NCI-H460 (cell line): Measurements from ENCODE around the gene SIAH2. TPM values are rescaled to one million over a fixed set of nuclear protein-coding genes. Genes with fewer than 3 reads are reported as not detected.

Source experiments
- DNase-seq: peaks from one replicate; pipeline ENCODE4 v3.0.0-alpha.2; 2016; ENCODE audit warnings: low read depth; ENCODE audit errors: extremely low read depth
- total RNA-seq: library from RNA; depleted of rRNA; stranded (reverse); fragments of >200 nt; shearing (Covaris generic); gene quantifications from 2 replicates; pipeline ENCODE4 v1.2.3, GENCODE V29; 2014

Gene SIAH2
- total RNA-seq, 1 experiment from 2014 or later, result 23.0 TPM

DNA sequence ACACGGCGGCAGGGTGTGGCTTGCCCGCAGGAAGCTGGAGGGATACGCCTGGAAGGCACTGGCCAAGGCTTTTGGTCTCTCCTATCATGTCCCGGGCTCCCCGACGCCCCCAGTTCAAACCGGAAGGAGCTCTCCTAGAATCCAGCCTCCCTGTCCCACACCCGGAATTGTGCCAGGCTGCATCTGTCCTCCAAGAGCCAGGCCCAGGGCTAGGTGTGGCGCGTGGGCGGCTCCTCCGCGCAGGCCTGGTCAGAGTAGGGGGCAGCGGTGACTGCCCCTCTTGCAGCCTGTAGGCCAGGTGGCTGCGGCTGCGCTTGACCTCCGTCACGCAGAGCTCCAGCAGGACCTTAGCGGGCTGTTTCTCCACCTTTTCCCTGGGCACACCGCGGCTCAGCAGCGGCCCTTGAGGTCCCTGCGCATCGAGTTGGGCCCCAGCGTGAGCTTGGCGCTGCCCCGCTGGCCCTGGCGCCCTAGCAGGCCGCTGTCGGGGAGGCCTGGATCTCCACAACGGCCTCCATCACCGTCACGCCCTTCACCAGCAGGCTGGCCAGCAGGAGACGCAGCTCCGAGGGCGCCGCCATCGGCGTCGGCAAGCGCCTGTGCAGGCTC, 15.9 kb upstream of the SIAH2 start:
- DNase-seq, result no peak

DNA sequence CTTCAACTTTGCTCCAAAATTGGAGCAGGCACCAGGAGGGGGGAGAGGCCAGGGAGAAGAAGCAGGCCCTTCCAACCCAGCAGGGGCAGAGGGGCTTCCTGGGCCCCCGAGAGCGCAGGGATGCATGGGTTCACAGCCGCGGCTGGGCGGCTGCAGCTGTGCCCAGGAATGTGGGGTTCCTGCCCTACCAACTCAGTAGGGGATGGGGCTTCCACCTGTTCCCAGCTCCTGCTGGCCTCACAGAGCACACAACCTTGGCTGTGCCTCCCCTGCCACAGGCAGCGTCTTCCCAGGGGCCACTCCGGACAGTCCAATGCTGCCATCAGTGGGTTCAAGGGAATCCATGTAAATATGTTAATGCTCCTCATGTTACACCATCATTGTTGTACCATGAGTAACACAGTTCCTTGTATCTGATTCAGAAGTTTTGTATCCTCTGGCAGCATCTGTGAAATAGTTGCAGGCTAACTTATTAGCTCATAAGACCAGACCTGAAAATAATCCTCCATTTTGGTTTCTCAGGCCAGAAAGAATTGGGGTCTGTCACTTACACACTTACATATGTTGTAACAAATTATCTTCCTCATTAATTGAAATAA, 12.1 kb upstream of the SIAH2 start:
- no peak for DNase-seq

DNA sequence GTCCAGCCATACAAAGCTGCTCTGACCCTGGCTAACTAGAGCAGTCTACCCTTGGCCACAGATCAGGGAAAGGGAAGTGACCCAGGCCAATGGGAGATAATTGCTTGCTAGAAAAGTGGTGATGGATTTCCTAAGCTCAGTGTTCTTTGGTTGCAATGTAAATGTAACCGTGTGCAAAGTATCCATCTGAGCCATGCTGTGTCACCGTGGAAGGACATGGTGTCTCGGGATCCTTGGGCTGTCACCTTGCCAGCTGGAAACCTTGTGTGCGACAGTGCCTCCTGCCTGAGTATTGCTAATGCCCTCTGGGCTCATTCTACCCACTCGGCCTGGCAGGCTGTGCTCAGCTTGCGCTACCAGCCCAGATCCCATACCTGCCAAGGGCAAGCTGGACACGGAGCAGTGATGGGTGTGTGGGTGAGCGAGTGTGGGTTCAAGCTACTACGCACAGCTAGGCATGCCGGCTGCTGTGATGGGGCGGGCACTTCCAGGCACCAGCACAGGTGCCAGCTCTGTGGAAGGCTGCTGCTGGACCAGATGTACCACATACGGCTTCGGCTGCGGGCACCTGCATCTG, 10.7 kb upstream of the SIAH2 start:
- DNase-seq, result no peak

DNA sequence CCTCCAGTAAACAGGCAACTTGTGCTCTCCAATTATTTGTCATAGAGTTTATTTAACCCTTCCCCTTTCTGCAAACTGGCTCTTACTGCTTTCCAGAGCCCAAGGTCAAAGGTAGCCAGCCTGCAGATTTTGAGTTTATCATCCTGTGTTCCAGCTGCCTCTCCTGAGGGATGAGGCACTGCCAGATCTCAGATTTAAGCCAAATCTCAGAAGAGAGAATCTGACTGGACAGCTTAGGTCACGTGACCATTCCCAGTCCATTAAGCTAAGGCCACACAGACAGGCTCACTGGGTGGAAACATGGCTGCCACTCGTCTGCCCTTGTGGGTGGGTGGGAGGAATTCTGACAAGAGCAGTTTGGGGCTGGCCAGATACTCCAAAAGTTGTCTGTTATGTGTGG, 8.6 kb upstream of the SIAH2 start:
- no peak for DNase-seq

DNA sequence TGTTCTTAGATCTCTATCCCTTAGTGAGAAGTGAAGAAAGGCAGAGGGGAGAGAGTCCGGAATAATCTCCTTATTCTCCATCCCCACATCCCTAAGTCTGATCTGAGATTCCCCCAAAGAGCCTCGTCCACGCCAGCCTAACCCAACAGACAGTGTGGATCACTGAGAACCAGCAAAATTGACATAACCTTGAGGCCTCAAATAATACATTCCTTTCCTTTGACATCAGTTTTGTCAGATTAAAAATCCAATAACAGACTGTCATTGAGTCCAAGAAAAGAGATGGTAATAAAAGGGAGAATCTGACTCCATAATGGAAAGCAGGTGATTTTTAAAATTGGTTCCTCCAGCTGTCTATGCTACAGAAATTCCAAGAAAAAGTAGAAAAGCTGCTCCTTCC, 7.7 kb upstream of the SIAH2 start:
- DNase-seq, result no peak

DNA sequence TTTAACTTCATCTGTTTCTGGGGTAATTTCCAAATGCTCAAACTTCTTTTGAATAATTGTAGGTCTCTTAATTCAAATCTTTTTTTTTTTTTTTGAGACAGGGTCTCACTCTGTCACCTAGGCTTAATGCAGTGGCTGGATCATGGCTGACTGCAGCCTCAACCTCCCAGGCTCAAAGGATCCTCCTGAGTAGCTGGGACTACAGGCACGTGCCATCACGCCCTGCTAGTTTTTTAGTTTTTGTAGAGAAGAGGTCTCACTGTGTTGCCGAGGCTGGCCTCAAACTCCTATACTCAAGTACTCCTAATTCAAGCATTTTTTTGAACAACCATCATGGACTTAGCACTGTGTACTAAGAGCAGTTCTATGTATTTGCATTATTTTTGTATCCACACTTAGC, 3.8 kb upstream of the SIAH2 start:
- DNase-seq, result no peak

DNA sequence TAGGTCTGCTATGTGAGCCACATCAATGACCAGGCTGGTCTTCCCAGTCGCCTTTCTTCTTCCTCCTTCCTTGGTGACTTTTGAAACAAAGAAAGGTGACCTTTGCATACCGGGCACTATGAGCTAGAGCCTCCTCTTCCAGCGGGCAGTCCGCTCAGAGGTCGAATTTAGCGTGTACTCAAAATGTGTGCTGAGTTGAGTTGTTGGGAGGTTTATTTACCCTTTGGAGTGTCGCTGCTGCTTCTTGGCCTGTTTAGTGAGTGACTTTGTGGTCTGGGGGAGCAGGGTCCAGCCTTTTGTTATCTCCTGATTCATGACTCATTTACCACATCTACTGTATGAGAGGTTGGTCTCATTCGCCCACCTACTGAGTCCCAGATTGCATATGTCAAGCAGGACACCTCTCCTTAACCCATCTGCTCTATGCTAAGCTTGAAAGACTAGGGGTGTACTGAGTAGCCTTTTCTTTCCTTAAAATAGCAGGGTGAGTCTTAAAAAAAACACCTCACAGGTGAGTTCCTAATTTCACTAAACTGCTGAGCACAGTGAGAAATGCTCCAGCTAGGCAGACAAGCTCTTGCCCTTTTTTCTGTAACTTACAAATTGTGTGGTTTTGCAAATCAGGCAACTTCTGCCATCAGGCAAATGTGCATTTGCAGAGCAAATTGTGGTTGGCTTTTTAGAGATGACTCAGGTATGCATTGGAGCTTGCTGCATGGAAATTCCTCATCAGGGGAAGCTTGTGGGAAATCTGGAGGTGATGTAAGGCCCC, 3.2 kb upstream of the SIAH2 start:
- no peak for DNase-seq

DNA sequence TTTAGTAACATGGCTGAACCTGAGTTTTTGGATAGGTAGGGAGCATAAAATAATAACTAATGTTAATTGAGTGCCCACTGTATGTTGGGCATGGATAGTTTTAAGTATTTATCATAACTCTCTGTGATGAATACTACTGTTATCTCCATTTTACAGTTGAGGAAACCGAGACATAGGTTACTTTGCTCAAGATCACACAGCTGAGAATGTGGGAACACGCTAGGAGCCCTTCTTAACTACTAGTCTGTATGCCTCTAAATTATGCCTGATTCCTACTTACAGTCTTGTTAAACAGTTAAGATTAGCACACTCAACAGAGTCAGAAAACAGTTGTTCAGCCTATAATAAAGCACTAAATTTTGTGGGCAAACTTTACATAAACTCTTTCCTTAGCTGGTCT, 2.0 kb upstream of the SIAH2 start:
- no peak for DNase-seq

DNA sequence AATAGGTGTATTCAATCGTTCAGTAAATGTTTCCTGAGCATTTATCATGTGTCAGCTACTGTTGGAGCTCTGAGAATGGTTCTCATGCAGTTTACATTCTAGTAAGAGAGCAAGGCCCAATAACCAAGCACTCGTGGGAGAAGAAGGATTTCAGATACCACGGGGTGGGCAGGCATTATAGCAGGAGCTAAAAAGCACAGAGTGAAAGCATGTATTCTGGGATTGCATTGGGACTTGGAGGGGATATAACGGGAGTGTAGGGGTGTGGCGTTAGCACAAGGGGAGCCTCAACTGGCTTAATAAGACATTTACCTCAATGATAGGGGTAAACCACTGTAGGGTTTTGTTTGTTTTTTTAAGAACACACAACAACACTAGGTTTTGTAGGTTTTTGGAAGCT, 1.6 kb upstream of the SIAH2 start:
- DNase-seq, result no peak

DNA sequence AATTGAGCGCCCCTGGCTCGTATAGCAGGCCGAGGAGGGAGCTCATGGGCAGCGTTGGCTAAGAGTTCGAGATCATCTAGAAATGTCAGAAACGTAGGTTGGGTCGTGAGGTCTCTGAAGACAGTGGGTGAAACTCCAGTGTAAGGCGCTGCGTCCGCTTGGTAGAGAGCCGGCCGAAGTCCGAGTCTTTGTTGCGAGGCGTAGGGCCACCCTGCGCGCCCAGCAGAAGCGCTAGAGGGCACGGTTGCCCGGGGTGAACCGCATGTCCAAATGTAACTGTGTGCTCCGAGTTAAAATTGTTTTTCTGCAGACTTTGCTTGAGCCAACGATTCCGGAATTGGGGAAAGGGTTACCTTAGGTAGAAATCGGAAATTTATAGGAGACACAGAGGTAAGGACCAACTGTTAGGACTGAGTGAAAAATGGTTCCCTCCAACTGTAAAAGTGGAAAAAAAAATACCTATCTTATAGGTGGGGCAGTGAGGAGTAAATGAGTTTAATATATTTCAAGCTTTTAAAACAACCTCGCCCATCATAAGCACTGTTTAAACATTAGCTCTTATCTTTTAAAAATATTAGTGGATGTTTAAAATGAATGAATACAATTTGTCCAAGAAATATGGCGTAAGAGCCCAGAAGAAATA, 993 bp upstream of the SIAH2 start:
- peak; percentile 38 for DNase-seq

DNA sequence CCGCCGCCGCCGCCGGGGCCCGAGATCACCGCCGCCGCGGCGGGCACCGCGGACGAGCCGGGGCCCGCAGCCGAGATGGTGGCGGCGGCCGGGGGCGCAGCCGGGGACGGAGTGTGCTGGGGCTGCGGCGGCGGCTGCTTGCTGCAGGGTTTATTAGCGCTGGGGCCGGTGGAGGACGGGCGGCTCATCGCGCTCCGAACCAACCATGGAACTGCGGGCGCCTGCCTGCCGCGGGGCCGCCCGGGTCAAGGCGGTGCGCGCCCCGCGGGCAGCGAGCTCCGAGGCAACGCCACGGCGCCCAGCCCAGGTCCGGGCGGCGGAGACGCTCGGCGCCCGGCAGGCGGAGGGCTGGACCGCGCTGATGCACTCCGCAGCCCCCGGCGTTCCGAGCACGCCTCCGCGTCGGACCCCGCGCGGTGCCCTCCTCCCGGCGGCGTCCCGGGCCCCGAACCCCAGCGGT, 277 bp downstream of the SIAH2 start:
- DNase-seq, result no peak

DNA sequence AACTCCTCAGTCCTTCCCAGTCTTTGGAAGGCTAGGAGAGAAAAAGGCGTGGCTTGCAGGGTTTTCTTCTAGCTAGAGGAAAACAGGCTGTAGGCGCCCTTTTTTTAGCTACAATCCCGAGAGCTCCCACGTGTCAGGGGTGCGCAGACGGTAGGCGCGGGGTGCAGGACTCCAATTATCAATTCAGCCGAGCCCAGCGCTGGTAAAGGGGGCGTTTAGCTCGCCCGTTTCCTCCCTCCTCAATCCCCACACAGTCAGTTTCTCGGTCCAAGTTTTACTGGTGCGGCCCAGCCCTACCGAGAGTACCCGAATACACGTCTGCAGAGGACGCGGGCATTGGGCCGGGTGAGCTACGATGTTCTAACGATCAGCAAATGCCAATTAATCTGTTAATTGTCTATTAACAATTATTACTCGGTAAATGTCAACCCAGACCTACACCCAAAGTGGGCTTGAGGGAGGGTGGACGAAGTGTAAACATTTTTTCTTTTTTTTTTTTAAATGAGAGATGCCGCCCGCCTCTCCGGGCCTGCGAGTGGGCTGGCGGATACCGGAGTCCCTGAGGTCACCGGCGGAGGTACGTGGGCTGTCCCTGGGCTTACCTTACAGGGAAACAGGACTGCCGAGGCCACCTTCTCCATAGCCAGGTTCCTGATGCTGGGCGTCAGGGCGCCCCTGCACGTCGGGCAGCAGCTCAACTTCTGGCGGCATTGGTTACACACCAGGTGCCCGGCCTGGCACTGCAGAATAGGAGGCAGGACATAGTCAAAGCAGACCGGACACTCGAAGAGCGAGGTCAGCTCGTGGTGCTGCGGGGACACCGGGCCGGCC, 923 bp downstream of the SIAH2 start:
- DNase-seq, result peak; percentile 21

DNA sequence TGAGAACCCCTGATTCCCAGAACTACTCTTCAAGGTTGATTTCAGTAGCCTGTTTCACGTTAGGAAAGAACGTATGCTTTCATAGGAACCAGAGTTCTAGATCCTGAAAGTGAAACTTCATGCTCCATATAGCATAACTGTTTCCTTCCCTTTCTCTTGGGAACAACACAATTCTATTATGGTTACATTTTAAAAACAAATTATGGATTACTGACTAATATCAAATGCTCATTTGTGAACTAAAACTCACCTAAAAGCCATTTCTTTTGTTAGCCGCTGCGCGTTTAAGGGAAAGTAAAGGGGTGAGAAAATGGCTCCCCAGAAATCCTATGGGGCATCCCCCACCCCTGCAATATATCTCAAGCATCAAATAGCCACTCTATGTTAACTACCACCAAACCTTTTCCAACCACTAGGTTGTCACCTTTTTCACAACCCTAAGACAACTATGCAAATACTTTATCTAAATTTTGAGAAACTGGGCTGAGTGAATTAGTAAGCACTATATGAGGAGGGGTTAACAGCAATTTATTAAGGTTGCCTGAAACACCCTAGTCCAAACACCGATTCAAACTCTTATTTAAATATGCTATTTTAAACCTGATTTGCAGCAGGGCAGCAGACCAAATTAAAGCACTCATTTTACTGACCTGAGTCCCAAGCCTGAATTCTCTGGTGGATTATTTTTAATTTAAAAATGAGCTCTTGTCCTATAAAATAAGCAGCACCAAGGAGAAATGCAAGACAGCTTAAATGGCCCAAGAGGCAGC, 2.4 kb downstream of the SIAH2 start:
- DNase-seq, result no peak

DNA sequence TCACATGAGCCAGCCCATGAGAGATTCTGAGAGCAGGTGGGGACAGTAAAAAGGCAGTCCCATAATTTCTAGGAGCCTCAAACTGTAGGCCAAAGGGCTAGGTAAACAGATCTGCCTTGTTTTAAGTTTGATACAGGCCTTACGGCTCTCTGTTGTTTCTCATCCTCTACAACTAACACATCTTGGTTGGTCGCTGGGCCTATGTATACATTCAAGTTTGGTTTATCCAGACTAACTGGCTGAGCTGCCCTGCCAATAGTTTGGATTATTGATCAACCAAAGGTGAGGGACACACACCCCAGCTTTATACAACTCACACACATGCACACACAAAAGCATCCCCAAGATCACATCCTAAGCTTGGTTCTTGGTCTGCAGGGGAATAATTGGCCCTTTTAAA, 3.0 kb downstream of the SIAH2 start:
- no peak for DNase-seq

DNA sequence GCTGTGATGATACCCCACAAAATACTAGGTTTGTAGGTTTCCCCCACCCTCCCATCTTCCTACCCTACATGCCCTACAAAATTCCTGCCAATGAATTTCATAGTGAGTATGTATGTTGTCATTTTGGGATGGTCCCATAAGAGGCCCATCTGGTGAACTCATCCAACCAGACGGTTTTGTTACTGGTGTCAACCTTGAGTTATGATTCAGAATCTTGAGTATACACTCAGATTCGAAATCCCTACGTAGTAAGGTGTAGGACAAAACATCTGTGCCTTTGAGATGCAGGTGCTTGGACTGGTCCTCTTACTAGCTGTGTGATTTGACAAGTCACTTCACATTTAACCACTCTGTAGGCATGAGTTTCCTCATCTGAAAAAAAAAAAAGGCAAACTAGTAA, 3.6 kb downstream of the SIAH2 start:
- DNase-seq, result no peak

DNA sequence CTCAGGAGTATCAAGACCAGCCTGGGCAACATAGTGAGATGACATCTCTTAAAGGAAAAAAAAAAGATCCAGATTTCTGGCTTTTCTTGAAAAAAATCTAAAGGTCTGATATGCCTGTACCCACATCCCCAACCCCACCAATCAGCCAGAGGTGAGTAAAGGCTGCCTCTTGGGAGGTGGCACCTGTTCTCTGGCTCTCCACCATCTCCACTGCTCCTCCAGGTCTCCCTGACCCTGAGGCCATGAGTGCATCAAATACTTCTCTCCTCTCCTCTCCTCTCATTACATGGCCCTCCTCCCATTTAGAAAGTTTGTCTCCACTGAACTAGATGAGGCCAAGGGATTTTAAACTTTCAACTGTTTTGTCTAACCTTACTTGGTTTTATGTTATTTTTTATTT, 5.2 kb downstream of the SIAH2 start:
- no peak for DNase-seq

DNA sequence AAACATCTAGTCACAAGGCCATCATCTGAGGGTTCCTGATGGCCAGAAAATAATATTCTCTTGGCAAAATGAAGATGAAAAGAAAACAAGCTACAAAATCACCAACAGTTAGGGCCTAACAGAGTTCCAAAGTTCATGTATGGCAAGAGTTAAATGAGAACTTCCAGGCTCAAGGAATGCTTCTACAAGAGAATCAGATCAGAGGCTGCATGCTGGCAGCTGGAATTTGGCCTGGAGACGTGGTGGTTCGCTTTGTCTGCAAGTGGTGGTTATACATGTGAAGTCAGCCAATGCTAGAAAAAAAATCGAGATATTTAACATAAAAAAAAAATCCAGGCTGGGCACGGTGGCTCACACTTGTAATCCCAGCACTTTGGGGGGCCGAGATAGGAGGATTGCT, 5.6 kb downstream of the SIAH2 start:
- DNase-seq, result no peak

DNA sequence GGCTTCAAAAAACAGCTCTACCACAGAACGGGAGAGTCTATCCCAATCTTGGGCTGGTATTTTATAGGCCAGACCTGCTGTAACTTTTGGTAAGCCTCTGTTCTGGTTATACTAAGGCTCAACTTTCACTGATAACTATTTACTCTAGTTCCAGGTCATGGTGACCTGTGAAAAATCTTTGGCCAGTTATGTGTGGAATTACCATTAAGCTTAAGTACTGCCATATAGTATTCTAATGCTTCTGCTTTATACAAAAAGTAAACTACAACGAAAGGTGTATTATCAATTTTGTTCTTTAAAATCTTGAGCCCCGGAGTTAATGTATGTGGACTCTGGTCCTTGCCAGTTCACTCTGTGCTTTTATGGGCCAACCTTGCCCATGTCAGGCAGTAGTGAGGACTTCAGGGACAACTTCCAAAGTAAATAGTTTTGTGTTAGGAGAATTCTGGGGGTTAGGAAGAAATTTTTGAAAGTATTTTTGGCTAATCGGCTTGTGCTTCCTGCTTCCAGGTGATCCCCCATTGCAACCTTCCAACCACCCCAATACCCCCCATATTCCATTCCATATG, 6.4 kb downstream of the SIAH2 start:
- DNase-seq, result no peak

DNA sequence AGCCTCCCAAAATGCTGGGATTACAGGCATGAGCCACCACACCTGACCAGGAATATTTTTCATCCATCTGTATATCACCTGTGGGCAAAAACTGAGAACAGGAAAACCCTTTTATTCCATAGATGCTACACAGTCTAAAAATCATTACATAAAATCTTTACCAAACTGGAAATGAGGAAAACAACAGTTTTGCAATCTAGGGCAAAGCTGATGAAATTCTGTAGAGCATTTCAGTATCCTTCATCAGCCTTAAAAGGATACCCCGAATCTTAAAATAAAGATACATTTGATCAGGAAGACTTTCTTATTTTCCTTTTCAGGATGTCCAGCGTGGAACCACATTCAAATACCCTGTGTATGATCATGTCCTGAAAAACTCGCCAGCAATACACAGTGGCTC, 7.1 kb downstream of the SIAH2 start:
- no peak for DNase-seq
